K562 (cell line): ENCODE results near the gene USP16. TPM values are rescaled to one million over a fixed set of nuclear protein-coding genes. Genes with fewer than 3 reads are reported as not detected.
A peak's percentile ranks its signal among the peaks of the same experiment; 100 is the strongest.

Experiments
- CBX2 ChIP-seq: fragments of 200-600 bp; sonication (generic); IDR thresholded peaks from one replicate; pipeline ENCODE4 v1.6.1; 2012; ENCODE audit warnings: mild to moderate bottlenecking, low read length, inconsistent platforms; ENCODE audit not compliant: insufficient read depth, poor library complexity, severe bottlenecking
- FOXA1 ChIP-seq: fragments of 450-650 bp; IDR thresholded peaks from 2 replicates; pipeline ENCODE4 v1.6.1; 2016; ENCODE audit warnings: mild to moderate bottlenecking, borderline replicate concordance
- KLF10 ChIP-seq: fragments of 250-450 bp; sonication (Bioruptor Pico); IDR thresholded peaks from 2 replicates; pipeline ENCODE4 v1.6.1; 2021; ENCODE audit warnings: matching md5 sums
- LEF1 ChIP-seq: fragments of 450-650 bp; IDR thresholded peaks from 2 replicates; pipeline ENCODE4 v1.6.1; 2016; ENCODE audit warnings: mild to moderate bottlenecking
- NCOA2 ChIP-seq, 2 experiments: fragments of 450-650 bp; IDR thresholded peaks; 2 replicates each; pipeline ENCODE4 v1.6.1; 2018; ENCODE audit warnings: mild to moderate bottlenecking in 2 of 2, moderate library complexity in 1 of 2; ENCODE audit not compliant: partially characterized antibody in 2 of 2
- NFIX ChIP-seq: fragments of 250-450 bp; sonication (Bioruptor Pico); IDR thresholded peaks from 2 replicates; pipeline ENCODE4 v1.4.0; 2020; ENCODE audit warnings: low read depth, mild to moderate bottlenecking, moderate library complexity
- POLR2A ChIP-seq: fragments of 450-650 bp; conservative IDR thresholded peaks from 2 replicates; pipeline ENCODE4 v1.6.1; 2016
- SMC3 ChIP-seq: conservative IDR thresholded peaks from 2 replicates; pipeline ENCODE4 v1.6.1; 2011; ENCODE audit warnings: low read depth, low read length, improper control_type of control experiment; ENCODE audit not compliant: insufficient read depth
- SP1 ChIP-seq: sonication (generic); formaldehyde crosslinking; IDR thresholded peaks from 2 replicates; pipeline ENCODE4 v1.8.1; 2022; ENCODE audit warnings: mild to moderate bottlenecking, missing genetic modification reagents
- SRSF1 ChIP-seq: fragments of 200-400 bp; formaldehyde crosslinking; IDR thresholded peaks from 2 replicates; pipeline ENCODE4 v1.6.1; 2017; ENCODE audit warnings: mild to moderate bottlenecking, low read depth, low read length, moderate library complexity
- TEAD2 ChIP-seq: fragments of 450-650 bp; IDR thresholded peaks from 2 replicates; pipeline ENCODE4 v1.6.1; 2016; ENCODE audit warnings: missing genetic modification characterization, control low read depth, missing compliant biosample characterization
- TEAD4 ChIP-seq, 2 experiments: sonication (generic) in 1 of 2; formaldehyde crosslinking in 1 of 2; IDR thresholded peaks; 2 replicates each; pipeline versions ENCODE4 v1.6.1 to v1.8.0; 2012 to 2022; ENCODE audit warnings: borderline replicate concordance in 1 of 2, inconsistent platforms in 1 of 2, low read length in 1 of 2, mild to moderate bottlenecking in 1 of 2, missing genetic modification reagents in 1 of 2
- ZKSCAN3 ChIP-seq: fragments of 250-450 bp; sonication (Bioruptor Pico); IDR thresholded peaks from 2 replicates; pipeline ENCODE4 v1.4.0; 2020
- ZNF717 ChIP-seq: fragments of 250-450 bp; sonication (Bioruptor Pico); IDR thresholded peaks from 2 replicates; pipeline ENCODE4 v1.5.0; 2021
- polyA plus RNA-seq, 8 experiments: library from polyadenylated mRNA; depleted of rRNA in 4 of 8; stranded (reverse) in 5 of 8; unstranded in 3 of 8; fragments of >200 nt; fragmentation: Nextera tagmentation in 2 of 8; fragmentation: Illumina TruSeq in 1 of 8; extraction: Ambion mirVana in 2 of 8; extraction: Trizol in 1 of 8; gene quantifications; 2 replicates each; pipeline versions ENCODE4 v1.2.1 to v1.2.3, GENCODE V29; 2011 to 2014; ENCODE audit warnings: inconsistent platforms in 1 of 8, missing spikeins in 1 of 8
- total RNA-seq, 7 experiments: library from RNA; depleted of rRNA in 6 of 7; stranded (reverse); fragments of >200 nt in 6 of 7; fragmentation: Illumina TruSeq in 2 of 7; extraction: Trizol in 2 of 7; gene quantifications; 2 replicates each; pipeline versions ENCODE4 v1.2.1 to v1.2.3, GENCODE V29; 2011 to 2021; ENCODE audit warnings: low replicate concordance in 1 of 7
- TF ChIP-seq, protein P1 (sequence below): fragments of 450-650 bp; IDR thresholded peaks from 2 replicates; pipeline ENCODE4 v1.6.1; 2016; ENCODE audit warnings: low read depth
- TF ChIP-seq, protein P2 (sequence below): sonication (generic); formaldehyde crosslinking; IDR thresholded peaks from 2 replicates; pipeline ENCODE4 v1.9.0; 2022; ENCODE audit warnings: mild to moderate bottlenecking, missing genetic modification reagents
- TF ChIP-seq, protein P3 (sequence below): fragments of 450-650 bp; formaldehyde crosslinking; IDR thresholded peaks from 2 replicates; pipeline ENCODE4 v1.4.0; 2022; ENCODE audit warnings: missing genetic modification characterization
- TF ChIP-seq, protein P4 (sequence below): sonication (generic); formaldehyde crosslinking; IDR thresholded peaks from 2 replicates; pipeline ENCODE4 v1.8.0; 2022; ENCODE audit warnings: missing genetic modification reagents, mild to moderate bottlenecking, moderate library complexity, borderline replicate concordance

Gene USP16
- total and polyA plus RNA-seq, 9 of the 15 experiments (the other 6 are each of a cell fraction or from before 2014, with no cell fraction given): 38.4 to 90.9 (median 62.8) TPM

DNA sequence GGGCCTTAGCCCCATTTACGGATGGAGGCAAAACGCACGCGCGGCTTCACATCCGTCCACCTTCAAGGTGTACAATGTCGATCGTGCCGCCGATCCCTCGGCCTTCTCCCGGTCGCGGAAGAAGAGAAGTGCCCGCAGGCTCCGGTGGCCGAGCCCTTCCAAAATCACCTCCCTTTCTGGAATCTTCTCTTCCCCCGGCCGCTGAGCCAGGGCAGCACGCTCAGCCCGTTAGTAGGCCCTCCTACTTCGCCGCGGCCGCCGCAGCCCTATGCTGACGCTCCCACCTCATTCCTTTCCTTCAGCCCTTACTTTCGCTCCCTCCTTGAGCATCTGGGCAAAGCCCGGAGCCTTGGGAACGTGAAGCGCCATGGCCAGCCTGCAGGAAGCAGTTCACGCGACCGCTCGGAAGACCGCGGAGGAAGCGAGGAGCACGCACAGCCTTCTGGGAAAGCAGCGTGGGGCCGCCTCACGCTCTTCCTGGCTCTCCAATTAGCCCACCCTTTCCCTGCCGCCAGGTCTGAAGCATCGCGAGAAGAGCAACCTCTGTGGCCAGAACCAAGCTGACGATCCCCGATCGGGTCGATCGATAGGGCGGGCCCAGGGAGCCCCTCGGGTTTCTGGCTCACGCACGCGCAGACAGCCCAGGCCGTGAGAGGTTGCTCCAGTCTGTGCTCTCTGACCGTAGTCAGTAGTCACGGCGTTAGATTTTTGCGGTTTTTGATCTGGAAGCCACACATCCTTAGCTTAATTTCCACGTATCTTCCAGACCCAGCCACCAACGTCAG, 48.9 kb downstream of the USP16 start, which contains the start of gene CCT8 (continued):
- TF ChIP-seq, protein P1, sequence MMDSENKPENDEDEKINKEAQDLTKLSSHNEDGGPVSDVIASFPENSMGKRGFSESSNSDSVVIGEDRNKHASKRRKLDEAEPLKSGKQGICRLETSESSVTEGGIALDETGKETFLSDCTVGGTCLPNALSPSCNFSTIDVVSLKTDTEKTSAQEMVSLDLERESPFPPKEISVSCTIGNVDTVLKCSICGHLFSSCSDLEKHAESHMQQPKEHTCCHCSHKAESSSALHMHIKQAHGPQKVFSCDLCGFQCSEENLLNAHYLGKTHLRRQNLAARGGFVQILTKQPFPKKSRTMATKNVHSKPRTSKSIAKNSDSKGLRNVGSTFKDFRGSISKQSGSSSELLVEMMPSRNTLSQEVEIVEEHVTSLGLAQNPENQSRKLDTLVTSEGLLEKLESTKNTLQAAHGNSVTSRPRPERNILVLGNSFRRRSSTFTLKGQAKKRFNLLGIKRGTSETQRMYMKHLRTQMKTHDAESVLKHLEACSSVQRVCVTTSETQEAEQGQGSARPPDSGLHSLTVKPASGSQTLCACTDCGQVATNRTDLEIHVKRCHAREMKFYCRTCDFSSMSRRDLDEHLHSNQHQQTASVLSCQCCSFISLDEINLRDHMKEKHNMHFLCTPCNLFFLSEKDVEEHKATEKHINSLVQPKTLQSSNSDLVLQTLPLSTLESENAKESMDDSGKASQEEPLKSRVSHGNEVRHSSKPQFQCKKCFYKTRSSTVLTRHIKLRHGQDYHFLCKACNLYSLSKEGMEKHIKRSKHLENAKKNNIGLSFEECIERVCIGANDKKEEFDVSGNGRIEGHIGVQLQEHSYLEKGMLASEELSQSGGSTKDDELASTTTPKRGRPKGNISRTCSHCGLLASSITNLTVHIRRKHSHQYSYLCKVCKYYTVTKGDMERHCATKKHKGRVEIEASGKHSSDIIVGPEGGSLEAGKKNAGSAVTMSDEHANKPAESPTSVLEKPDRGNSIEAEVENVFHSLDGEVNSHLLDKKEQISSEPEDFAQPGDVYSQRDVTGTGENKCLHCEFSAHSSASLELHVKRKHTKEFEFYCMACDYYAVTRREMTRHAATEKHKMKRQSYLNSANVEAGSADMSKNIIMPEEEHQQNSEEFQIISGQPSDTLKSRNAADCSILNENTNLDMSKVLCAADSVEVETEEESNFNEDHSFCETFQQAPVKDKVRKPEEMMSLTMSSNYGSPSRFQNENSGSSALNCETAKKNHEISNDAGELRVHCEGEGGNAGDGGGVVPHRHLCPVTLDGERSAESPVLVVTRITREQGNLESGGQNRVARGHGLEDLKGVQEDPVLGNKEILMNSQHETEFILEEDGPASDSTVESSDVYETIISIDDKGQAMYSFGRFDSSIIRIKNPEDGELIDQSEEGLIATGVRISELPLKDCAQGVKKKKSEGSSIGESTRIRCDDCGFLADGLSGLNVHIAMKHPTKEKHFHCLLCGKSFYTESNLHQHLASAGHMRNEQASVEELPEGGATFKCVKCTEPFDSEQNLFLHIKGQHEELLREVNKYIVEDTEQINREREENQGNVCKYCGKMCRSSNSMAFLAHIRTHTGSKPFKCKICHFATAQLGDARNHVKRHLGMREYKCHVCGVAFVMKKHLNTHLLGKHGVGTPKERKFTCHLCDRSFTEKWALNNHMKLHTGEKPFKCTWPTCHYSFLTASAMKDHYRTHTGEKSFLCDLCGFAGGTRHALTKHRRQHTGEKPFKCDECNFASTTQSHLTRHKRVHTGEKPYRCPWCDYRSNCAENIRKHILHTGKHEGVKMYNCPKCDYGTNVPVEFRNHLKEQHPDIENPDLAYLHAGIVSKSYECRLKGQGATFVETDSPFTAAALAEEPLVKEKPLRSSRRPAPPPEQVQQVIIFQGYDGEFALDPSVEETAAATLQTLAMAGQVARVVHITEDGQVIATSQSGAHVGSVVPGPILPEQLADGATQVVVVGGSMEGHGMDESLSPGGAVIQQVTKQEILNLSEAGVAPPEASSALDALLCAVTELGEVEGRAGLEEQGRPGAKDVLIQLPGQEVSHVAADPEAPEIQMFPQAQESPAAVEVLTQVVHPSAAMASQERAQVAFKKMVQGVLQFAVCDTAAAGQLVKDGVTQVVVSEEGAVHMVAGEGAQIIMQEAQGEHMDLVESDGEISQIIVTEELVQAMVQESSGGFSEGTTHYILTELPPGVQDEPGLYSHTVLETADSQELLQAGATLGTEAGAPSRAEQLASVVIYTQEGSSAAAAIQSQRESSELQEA: no peak
- TF ChIP-seq KLF10 (no peak), NCOA2 (IDR thresholded peaks at IDR 0.05; ENCODE audit: partially characterized antibody in 2 of 2) (no peak), SP1 (CRISPR knock-in tag) (peak; percentile 86), ZNF717 (CRISPR knock-in tag) (no peak), TEAD2 (tag) (no peak), TEAD4 (IDR thresholded peaks at IDR 0.05; ENCODE audit: low read length) (peak; percentile 51; the same call in 1 of the 2 replicates), TEAD4 (CRISPR knock-in tag; IDR thresholded peaks at IDR 0.05; ENCODE audit: borderline replicate concordance) (no peak), POLR2A (peak; percentile 99), SRSF1 (no peak), SMC3 (no peak; the same call in 1 of the 2 replicates), NFIX (CRISPR knock-in tag) (no peak), CBX2 (no peak), FOXA1 (no peak), ZKSCAN3 (CRISPR knock-in tag) (no peak), LEF1 (no peak)
- TF ChIP-seq, protein P2, sequence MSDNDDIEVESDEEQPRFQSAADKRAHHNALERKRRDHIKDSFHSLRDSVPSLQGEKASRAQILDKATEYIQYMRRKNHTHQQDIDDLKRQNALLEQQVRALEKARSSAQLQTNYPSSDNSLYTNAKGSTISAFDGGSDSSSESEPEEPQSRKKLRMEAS (CRISPR knock-in tag): peak; percentile 88
- TF ChIP-seq, protein P3, sequence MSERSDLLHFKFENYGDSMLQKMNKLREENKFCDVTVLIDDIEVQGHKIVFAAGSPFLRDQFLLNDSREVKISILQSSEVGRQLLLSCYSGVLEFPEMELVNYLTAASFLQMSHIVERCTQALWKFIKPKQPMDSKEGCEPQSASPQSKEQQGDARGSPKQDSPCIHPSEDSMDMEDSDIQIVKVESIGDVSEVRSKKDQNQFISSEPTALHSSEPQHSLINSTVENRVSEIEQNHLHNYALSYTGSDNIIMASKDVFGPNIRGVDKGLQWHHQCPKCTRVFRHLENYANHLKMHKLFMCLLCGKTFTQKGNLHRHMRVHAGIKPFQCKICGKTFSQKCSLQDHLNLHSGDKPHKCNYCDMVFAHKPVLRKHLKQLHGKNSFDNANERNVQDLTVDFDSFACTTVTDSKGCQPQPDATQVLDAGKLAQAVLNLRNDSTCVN (CRISPR knock-in tag): no peak
- TF ChIP-seq, protein P4, sequence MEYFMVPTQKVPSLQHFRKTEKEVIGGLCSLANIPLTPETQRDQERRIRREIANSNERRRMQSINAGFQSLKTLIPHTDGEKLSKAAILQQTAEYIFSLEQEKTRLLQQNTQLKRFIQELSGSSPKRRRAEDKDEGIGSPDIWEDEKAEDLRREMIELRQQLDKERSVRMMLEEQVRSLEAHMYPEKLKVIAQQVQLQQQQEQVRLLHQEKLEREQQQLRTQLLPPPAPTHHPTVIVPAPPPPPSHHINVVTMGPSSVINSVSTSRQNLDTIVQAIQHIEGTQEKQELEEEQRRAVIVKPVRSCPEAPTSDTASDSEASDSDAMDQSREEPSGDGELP (CRISPR knock-in tag): peak; percentile 93
